Neural progenitor cell (in vitro differentiated cells): ENCODE results near the gene CHMP2A.

Experiments used
- CTCF ChIP-seq: fragments of 200-600 bp; sonication (generic); IDR thresholded peaks from 2 replicates; pipeline ENCODE4 v1.5.1; 2017; ENCODE audit warnings: antibody characterized with exemption, mild to moderate bottlenecking
- EZH2 ChIP-seq: fragments of 200-600 bp; sonication (generic); IDR thresholded peaks from 2 replicates; pipeline ENCODE4 v1.6.1; 2017; ENCODE audit warnings: antibody characterized with exemption, mild to moderate bottlenecking, moderate library complexity
- EZH2phosphoT487 ChIP-seq: fragments of 200-600 bp; sonication (generic); IDR thresholded peaks from 2 replicates; pipeline ENCODE4 v1.6.1; 2017; ENCODE audit warnings: antibody characterized with exemption

GRCh38 chr19:58562122-58563033, 7.5 kb upstream of the CHMP2A start:
- no peak for TF ChIP-seq CTCF
- no peak for TF ChIP-seq EZH2phosphoT487
- TF ChIP-seq EZH2 = no peak
